H1 (cell line): ENCODE results near the gene ENPP4. TPM values are rescaled to one million over a fixed set of nuclear protein-coding genes. Genes with fewer than 3 reads are reported as not detected.

Experiments used
- CTBP2 ChIP-seq: IDR thresholded peaks from 2 replicates; pipeline ENCODE4 v1.7.0; 2011; ENCODE audit warnings: borderline replicate concordance, mild to moderate bottlenecking, moderate library complexity, mixed read lengths, low read length; ENCODE audit not compliant: insufficient read depth, insufficient read length
- KDM5A ChIP-seq: fragments of 200-600 bp; IDR thresholded peaks from 2 replicates; pipeline ENCODE4 v1.7.1; 2012; ENCODE audit warnings: mild to moderate bottlenecking, low read length, inconsistent platforms, mixed read lengths
- POLR2AphosphoS5 ChIP-seq: IDR thresholded peaks from 2 replicates; pipeline ENCODE4 v1.6.1; 2011; ENCODE audit warnings: low read depth, low read length
- TAF1 ChIP-seq: IDR thresholded peaks from 2 replicates; pipeline ENCODE4 v1.6.1; 2011; ENCODE audit warnings: mild to moderate bottlenecking, low read depth, low read length
- TAF7 ChIP-seq: optimal IDR thresholded peaks from 2 replicates; pipeline ENCODE3; 2011; ENCODE audit warnings: low read depth, mild to moderate bottlenecking, inconsistent platforms, low read length, moderate library complexity, borderline replicate concordance
- polyA plus RNA-seq, 7 experiments: library from polyadenylated mRNA; depleted of rRNA in 3 of 7; stranded (reverse) in 5 of 7; unstranded in 2 of 7; fragments of >200 nt in 5 of 7; fragments of 200-250 nt in 2 of 7; gene quantifications; 1 replicate in 5 of 7; 2 replicates in 1 of 7; 4 replicates in 1 of 7; pipeline versions ENCODE4 v1.2.1 to v1.2.3, GENCODE V29; 2011 to 2013; ENCODE audit warnings: missing spikeins in 2 of 7, mixed read lengths in 2 of 7
- total RNA-seq: library from RNA; stranded (reverse); fragmentation: NEBNext Ultra II Directional; extraction: Animal tissue kit (Norgen Biotek cat#: 25700); gene quantifications from 2 replicates; pipeline ENCODE4 v1.2.1, GENCODE V29; 2021
- TF ChIP-seq, protein P1 (sequence below): IDR thresholded peaks from 2 replicates; pipeline ENCODE4 v1.6.1; 2012; ENCODE audit warnings: low read length, inconsistent platforms

ENPP4 gene
- total and polyA plus RNA-seq, 2 of the 8 experiments (the other 6 are each of a cell fraction or from before 2014, with no cell fraction given) = 2.0 to 4.4 TPM

DNA sequence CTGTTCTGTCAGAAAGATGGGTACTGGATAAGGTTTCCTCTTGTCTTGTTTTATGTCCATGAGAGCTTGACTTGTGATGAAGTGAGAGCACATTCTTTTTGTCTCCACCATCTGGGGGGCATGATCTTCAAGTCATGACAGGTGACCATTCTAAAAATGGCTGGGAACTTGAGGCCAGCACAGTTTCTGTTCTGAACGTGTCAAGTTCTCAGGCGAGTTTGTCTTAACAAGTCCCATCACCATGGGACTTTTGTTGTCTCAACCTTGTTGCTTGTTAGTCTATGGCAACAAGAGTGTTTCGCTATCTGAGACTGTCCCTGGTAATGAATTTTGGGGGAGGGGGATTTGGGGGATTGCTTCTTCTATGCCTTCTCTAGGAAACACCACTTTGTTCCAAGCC lies 25.6 kb upstream of the ENPP4 start (continued):
- TF ChIP-seq POLR2AphosphoS5 (no peak), TAF7 (no peak), TAF1 (no peak), CTBP2 (no peak), KDM5A (no peak)
- TF ChIP-seq, protein P1, sequence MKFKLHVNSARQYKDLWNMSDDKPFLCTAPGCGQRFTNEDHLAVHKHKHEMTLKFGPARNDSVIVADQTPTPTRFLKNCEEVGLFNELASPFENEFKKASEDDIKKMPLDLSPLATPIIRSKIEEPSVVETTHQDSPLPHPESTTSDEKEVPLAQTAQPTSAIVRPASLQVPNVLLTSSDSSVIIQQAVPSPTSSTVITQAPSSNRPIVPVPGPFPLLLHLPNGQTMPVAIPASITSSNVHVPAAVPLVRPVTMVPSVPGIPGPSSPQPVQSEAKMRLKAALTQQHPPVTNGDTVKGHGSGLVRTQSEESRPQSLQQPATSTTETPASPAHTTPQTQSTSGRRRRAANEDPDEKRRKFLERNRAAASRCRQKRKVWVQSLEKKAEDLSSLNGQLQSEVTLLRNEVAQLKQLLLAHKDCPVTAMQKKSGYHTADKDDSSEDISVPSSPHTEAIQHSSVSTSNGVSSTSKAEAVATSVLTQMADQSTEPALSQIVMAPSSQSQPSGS = no peak
